B cell (primary cell): Measurements from ENCODE around the gene TEX50. TPM values are rescaled to one million over a fixed set of nuclear protein-coding genes. Genes with fewer than 3 reads are reported as not detected.
"Not testable (repeated sequence)": the region's sequence is repeated elsewhere in the genome, so short reads cannot be mapped to it uniquely, and the experiment has no call there.

ENCODE experiments used
- ATAC-seq: fragments of 200-7000 bp; cut with Tn5 transposase; one replicate; pipeline ENCODE4 v1.10.0; 2021; ENCODE audit warnings: low read depth, mild to moderate bottlenecking, moderate number of reproducible peaks, moderate library complexity
- CTCF ChIA-PET: fragments of 350-600 bp; sonication (Branson Sonifier 250); formaldehyde crosslinking; loops from one replicate; lab custom pipeline; 2021; ENCODE audit warnings: antibody characterized with exemption, inconsistent platforms; lab: Charles Lee
- POLR2A ChIA-PET: fragments of 350-600 bp; sonication (Branson Sonifier 250); formaldehyde crosslinking; loops from one replicate; lab custom pipeline; 2021; ENCODE audit warnings: antibody characterized with exemption; lab: Charles Lee
- DNase-seq: peaks from one replicate; pipeline ENCODE4 v3.0.0; 2013
- H2AFZ ChIP-seq: 2 replicates; pipeline ENCODE4 v1.6.1; 2012; ENCODE audit warnings: mild to moderate bottlenecking, low read depth, low read length; ENCODE audit not compliant: insufficient read depth, poor library complexity, severe bottlenecking
- H3K27ac ChIP-seq, 2 donors: 1 replicate in 1 of 2; 2 replicates in 1 of 2; pipeline ENCODE4 v1.5.1; 2012 to 2013; ENCODE audit warnings: low read length in 2 of 2, mild to moderate bottlenecking in 2 of 2, moderate library complexity in 1 of 2
- H3K27me3 ChIP-seq, 4 experiments: fragments of 200-600 bp in 1 of 4; sonication (generic) in 1 of 4; replicated peaks in 1 of 4; 1 replicate in 2 of 4; 2 replicates in 2 of 4; pipeline versions ENCODE4 v1.6.1 to v1.7.0; 2013 to 2016; ENCODE audit warnings: low read length in 3 of 4, mild to moderate bottlenecking in 2 of 4, mixed read lengths in 1 of 4, moderate library complexity in 1 of 4; ENCODE audit not compliant: insufficient read depth in 4 of 4, control insufficient read depth in 3 of 4; ENCODE audit errors: control extremely low read depth in 1 of 4
- H3K36me3 ChIP-seq, 2 experiments: replicated peaks in 1 of 2; 1 replicate in 1 of 2; 2 replicates in 1 of 2; pipeline versions ENCODE4 v1.6.1 to v1.7.1; 2013; ENCODE audit warnings: low read length in 1 of 2; ENCODE audit not compliant: insufficient read depth in 2 of 2, control insufficient read depth in 1 of 2; ENCODE audit errors: control extremely low read depth in 1 of 2, extremely low read depth in 1 of 2
- H3K4me1 ChIP-seq, 2 donors: fragments of 200-600 bp in 1 of 2; sonication (generic) in 1 of 2; 1 replicate in 1 of 2; 2 replicates in 1 of 2; pipeline versions ENCODE4 v1.5.1 to v1.6.1; 2013 to 2017; ENCODE audit warnings: low read length in 2 of 2; ENCODE audit not compliant: control insufficient read depth in 2 of 2, insufficient read depth in 2 of 2
- H3K4me2 ChIP-seq: replicated peaks from 2 replicates; pipeline ENCODE3; 2012; ENCODE audit warnings: mild to moderate bottlenecking, low read depth, low read length; ENCODE audit not compliant: poor library complexity, severe bottlenecking
- H3K4me3 ChIP-seq, 5 experiments: fragments of 200-600 bp in 1 of 5; sonication (generic) in 1 of 5; 1 replicate in 3 of 5; 2 replicates in 2 of 5; pipeline versions ENCODE4 v1.5.1 to v1.7.0; 2011 to 2016; ENCODE audit warnings: low read length in 4 of 5, mild to moderate bottlenecking in 4 of 5, low read depth in 2 of 5, control low read depth in 1 of 5, moderate library complexity in 1 of 5; ENCODE audit not compliant: insufficient read depth in 1 of 5; ENCODE audit errors: control extremely low read depth in 1 of 5, extremely low read depth in 1 of 5
- H3K79me2 ChIP-seq: fragments of 200-600 bp; sonication (generic); one replicate; pipeline ENCODE4 v1.6.0; 2016; ENCODE audit warnings: low read length; ENCODE audit not compliant: control insufficient read depth, insufficient read depth
- H3K9ac ChIP-seq: fragments of 200-600 bp; sonication (generic); 2 replicates; pipeline ENCODE4 v1.6.1; 2017; ENCODE audit warnings: mild to moderate bottlenecking, low read length, moderate library complexity
- H3K9me3 ChIP-seq, 3 donors: one replicate each; pipeline versions ENCODE4 v1.6.1 to v1.7.1; 2013; ENCODE audit warnings: low read length in 2 of 3; ENCODE audit not compliant: control insufficient read depth in 2 of 3, insufficient read depth in 1 of 3; ENCODE audit errors: control extremely low read depth in 1 of 3
- H4K20me1 ChIP-seq: 2 replicates; pipeline ENCODE4 v1.6.0; 2012; ENCODE audit warnings: mild to moderate bottlenecking, low read length; ENCODE audit not compliant: insufficient read depth, control insufficient read depth, poor library complexity, severe bottlenecking
- H3K27ac Mint-ChIP-seq: one replicate; pipeline ENCODE4 v1.8.0; 2021; ENCODE audit warnings: mixed read lengths
- H3K27me3 Mint-ChIP-seq: one replicate; pipeline ENCODE4 v1.8.0; 2021; ENCODE audit warnings: mixed read lengths
- H3K4me1 Mint-ChIP-seq: one replicate; pipeline ENCODE4 v1.8.0; 2021; ENCODE audit warnings: mixed read lengths
- H3K4me3 Mint-ChIP-seq: one replicate; pipeline ENCODE4 v1.8.0; 2021; ENCODE audit warnings: mixed read lengths
- H3K9me3 Mint-ChIP-seq: one replicate; pipeline ENCODE4 v1.8.0; 2022; ENCODE audit warnings: mixed read lengths; ENCODE audit not compliant: insufficient read depth
- EZH2 ChIP-seq: IDR thresholded peaks from 2 replicates; pipeline ENCODE4 v1.6.1; 2012; ENCODE audit warnings: borderline replicate concordance, low read depth, mild to moderate bottlenecking, moderate library complexity, low read length; ENCODE audit not compliant: insufficient read depth, poor library complexity, severe bottlenecking
- WGBS: methylation state at CpG from one replicate; pipeline ENCODE4 v1.1.5; 2013; ENCODE audit warnings: missing lambda C conversion rate; ENCODE audit not compliant: insufficient coverage; 5-methylcytosine and 5-hydroxymethylcytosine counted together
- intact Hi-C: fragments of 100-400 bp; cut with micrococcal nuclease; formaldehyde crosslinking; loops from one replicate; pipeline ENCODE4 v1.10.0; 2022
- polyA plus RNA-seq: library from polyadenylated mRNA; depleted of rRNA; stranded (reverse); fragments of >200 nt; gene quantifications from 2 replicates; pipeline ENCODE4 v1.2.3, GENCODE V29; 2012
- total RNA-seq, 2 donors: library from RNA; stranded (reverse); fragments of 120-200 nt in 1 of 2; gene quantifications; 1 replicate in 1 of 2; 2 replicates in 1 of 2; pipeline versions ENCODE4 v1.2.3 to v1.2.4, GENCODE V29; 2013 to 2022
- TF ChIP-seq, protein P1 (sequence below): fragments of 200-600 bp; IDR thresholded peaks from one replicate; pipeline ENCODE4 v1.8.0; 2022; ENCODE audit warnings: antibody characterized with exemption, mild to moderate bottlenecking

The TEX50 gene
- total and polyA plus RNA-seq, 2 donors (not counting 1 experiment from before 2014, with no cell fraction given) = not detected

DNA sequence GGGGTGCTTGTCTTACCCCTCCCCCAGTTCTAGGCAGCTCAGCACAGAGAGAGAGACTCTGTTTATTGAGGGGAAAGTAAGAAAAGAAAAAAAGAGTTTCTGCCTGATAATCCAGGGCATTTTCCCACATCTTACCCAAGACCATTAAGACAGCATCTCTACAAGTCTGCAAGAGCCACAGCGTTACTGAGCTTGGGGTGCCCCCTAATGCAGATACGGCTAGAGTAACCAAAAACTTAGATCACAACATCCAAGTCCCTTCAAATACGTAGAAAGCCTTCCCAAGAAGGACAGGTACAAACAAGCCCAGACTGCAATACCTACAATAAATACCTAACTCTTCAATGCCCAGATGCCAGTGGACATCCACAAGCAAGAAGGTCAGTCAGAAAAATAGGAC is 6.2 kb upstream of the TEX50 start:
- H3K4me3 Mint-ChIP-seq = no peak overlapping the region
- TF ChIP-seq EZH2 = no peak
- TF ChIP-seq, protein P1, sequence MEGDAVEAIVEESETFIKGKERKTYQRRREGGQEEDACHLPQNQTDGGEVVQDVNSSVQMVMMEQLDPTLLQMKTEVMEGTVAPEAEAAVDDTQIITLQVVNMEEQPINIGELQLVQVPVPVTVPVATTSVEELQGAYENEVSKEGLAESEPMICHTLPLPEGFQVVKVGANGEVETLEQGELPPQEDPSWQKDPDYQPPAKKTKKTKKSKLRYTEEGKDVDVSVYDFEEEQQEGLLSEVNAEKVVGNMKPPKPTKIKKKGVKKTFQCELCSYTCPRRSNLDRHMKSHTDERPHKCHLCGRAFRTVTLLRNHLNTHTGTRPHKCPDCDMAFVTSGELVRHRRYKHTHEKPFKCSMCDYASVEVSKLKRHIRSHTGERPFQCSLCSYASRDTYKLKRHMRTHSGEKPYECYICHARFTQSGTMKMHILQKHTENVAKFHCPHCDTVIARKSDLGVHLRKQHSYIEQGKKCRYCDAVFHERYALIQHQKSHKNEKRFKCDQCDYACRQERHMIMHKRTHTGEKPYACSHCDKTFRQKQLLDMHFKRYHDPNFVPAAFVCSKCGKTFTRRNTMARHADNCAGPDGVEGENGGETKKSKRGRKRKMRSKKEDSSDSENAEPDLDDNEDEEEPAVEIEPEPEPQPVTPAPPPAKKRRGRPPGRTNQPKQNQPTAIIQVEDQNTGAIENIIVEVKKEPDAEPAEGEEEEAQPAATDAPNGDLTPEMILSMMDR = no peak
- H3K9me3 Mint-ChIP-seq = no peaks in the 10 kb centered on the region
- H3K27me3 ChIP-seq = no peaks in the 10 kb centered on the region
- no peaks in the 10 kb centered on the region for H3K4me1 Mint-ChIP-seq
- no peak overlapping the region for H3K27ac Mint-ChIP-seq
- no peak overlapping the region for H3K4me3 ChIP-seq
- no peak overlapping the region for H2AFZ ChIP-seq
- H3K4me2 ChIP-seq = no peak overlapping the region
- no peaks in the 10 kb centered on the region for H3K9me3 ChIP-seq
- DNase-seq (no peak), ATAC-seq (no peak)
- ChIA-PET POLR2A (no interaction called here), CTCF (no interaction called here)
- no peaks in the 10 kb centered on the region for H3K79me2 ChIP-seq
- H4K20me1 ChIP-seq = no peaks in the 10 kb centered on the region
- H3K36me3 ChIP-seq = no peaks in the 10 kb centered on the region
- no peaks in the 10 kb centered on the region for H3K4me1 ChIP-seq
- H3K9ac ChIP-seq = no peak overlapping the region
- intact Hi-C loops = no loop called here
- peaks cover 9% of the 10 kb centered on the region for H3K27me3 Mint-ChIP-seq
- WGBS = 95% methylated on average over 3 of the region's 3 CpGs
- no peak overlapping the region for H3K27ac ChIP-seq

DNA sequence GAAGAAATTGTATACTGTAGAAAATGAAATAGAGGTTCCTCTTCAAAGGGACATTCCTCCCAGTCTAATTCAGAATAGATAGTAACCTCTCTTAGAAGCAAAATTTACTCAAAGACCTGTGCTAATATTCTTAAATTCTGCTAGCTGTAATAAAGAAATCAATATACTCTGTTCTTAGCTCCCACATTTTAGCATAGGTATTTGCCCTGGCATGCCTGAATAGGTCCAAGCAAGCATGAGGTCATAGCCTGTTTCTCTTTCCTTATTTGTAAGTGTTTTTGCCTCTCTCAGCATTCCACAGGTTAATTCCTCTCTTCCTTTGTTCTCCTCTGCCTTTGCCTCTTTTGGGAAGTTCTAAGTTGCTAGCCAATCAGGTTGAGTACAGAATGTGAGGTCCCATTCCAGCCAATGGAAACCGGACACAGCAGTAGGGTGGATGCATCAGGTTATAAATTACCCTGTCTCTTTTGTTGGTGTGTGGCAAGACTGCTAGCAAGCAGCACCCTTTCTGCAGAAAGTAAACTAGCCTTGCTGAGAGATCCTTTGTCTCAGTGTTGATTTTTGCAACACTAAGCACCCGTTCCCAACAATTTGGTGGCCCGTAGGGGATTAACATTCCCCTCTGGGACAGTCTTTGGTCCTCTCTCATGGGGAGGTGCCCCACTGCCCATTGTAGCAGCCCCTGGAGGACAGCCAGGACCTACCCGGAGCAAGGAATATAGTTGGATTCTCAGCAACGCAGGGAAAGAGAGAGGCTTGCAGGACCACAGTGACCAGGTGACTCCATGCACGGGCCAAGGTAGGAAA is 2.3 kb downstream of the TEX50 start:
- H3K4me1 ChIP-seq, H3K4me3 Mint-ChIP-seq, H2AFZ ChIP-seq, POLR2A ChIA-PET, H3K9me3 ChIP-seq, CTCF ChIA-PET, H3K9ac ChIP-seq, H3K27ac Mint-ChIP-seq, H4K20me1 ChIP-seq, ATAC-seq, H3K4me3 ChIP-seq, H3K27me3 Mint-ChIP-seq, H3K4me1 Mint-ChIP-seq, intact Hi-C loops, DNase-seq, H3K79me2 ChIP-seq, H3K27ac ChIP-seq, H3K36me3 ChIP-seq, H3K9me3 Mint-ChIP-seq, H3K4me2 ChIP-seq, H3K27me3 ChIP-seq: not testable (repeated sequence)
- 98% methylated on average over 4 of the region's 6 CpGs for WGBS
